Loucy (cell line): ENCODE data around the gene RGS19.

Experiments used
- H2AFZ ChIP-seq: fragments of 200-600 bp; sonication (generic); 2 replicates; pipeline ENCODE4 v1.6.0; 2016; ENCODE audit warnings: antibody characterized with exemption, mild to moderate bottlenecking, low read length, moderate library complexity
- H3F3A ChIP-seq: fragments of 200-600 bp; 2 replicates; pipeline ENCODE4 v1.6.0; 2016; ENCODE audit warnings: antibody characterized with exemption, low read depth, mild to moderate bottlenecking
- H3K27me3 ChIP-seq: fragments of 200-600 bp; sonication (generic); 2 replicates; pipeline ENCODE4 v1.6.1; 2014; ENCODE audit warnings: low read length, mild to moderate bottlenecking; ENCODE audit not compliant: insufficient read depth, poor library complexity, severe bottlenecking
- H3K36me3 ChIP-seq: fragments of 200-600 bp; sonication (generic); 2 replicates; pipeline ENCODE4 v1.6.1; 2016; ENCODE audit warnings: low read length; ENCODE audit not compliant: insufficient read depth
- H3K4me1 ChIP-seq: fragments of 200-600 bp; sonication (generic); 2 replicates; pipeline ENCODE4 v1.5.1; 2014; ENCODE audit warnings: low read length, mild to moderate bottlenecking; ENCODE audit not compliant: insufficient read depth, poor library complexity, severe bottlenecking
- H3K4me2 ChIP-seq: fragments of 200-600 bp; sonication (generic); 2 replicates; pipeline ENCODE4 v1.6.0; 2014; ENCODE audit warnings: antibody characterized with exemption, low read length, low read depth, mild to moderate bottlenecking; ENCODE audit not compliant: poor library complexity, severe bottlenecking
- H3K4me3 ChIP-seq: fragments of 200-600 bp; sonication (generic); 2 replicates; pipeline ENCODE4 v1.5.1; 2014; ENCODE audit warnings: low read length, mild to moderate bottlenecking, mixed read lengths; ENCODE audit not compliant: poor library complexity, severe bottlenecking
- H3K79me2 ChIP-seq: fragments of 200-600 bp; sonication (generic); 2 replicates; pipeline ENCODE4 v1.6.1; 2014; ENCODE audit warnings: low read length; ENCODE audit not compliant: insufficient read depth
- H3K9ac ChIP-seq: fragments of 200-600 bp; sonication (generic); 2 replicates; pipeline ENCODE4 v1.6.0; 2014; ENCODE audit warnings: mild to moderate bottlenecking, low read depth, low read length, moderate library complexity; ENCODE audit not compliant: poor library complexity, severe bottlenecking
- H3K9me2 ChIP-seq: fragments of 200-600 bp; sonication (generic); replicated peaks from 2 replicates; pipeline ENCODE4 v1.6.1; 2016; ENCODE audit warnings: low read depth, low read length, mixed read lengths
- H3K9me3 ChIP-seq: fragments of 200-600 bp; sonication (generic); 2 replicates; pipeline ENCODE4 v1.6.1; 2014; ENCODE audit warnings: mild to moderate bottlenecking, antibody characterized with exemption, low read length, low read depth; ENCODE audit not compliant: insufficient read depth
- H4K20me1 ChIP-seq: fragments of 200-600 bp; sonication (generic); 2 replicates; pipeline ENCODE4 v1.6.0; 2014; ENCODE audit warnings: antibody characterized with exemption, low read length, mild to moderate bottlenecking; ENCODE audit not compliant: insufficient read depth, poor library complexity, severe bottlenecking
- EZH2phosphoT487 ChIP-seq: fragments of 200-600 bp; IDR thresholded peaks from 2 replicates; pipeline ENCODE4 v1.6.1; 2018; ENCODE audit warnings: antibody characterized with exemption, mild to moderate bottlenecking, moderate library complexity, borderline replicate concordance
- TF ChIP-seq, protein P1 (sequence below): fragments of 200-600 bp; sonication (generic); conservative IDR thresholded peaks from 2 replicates; pipeline ENCODE4 v1.5.1; 2014; ENCODE audit warnings: mild to moderate bottlenecking, antibody characterized with exemption, low read length

The RGS19 gene

DNA sequence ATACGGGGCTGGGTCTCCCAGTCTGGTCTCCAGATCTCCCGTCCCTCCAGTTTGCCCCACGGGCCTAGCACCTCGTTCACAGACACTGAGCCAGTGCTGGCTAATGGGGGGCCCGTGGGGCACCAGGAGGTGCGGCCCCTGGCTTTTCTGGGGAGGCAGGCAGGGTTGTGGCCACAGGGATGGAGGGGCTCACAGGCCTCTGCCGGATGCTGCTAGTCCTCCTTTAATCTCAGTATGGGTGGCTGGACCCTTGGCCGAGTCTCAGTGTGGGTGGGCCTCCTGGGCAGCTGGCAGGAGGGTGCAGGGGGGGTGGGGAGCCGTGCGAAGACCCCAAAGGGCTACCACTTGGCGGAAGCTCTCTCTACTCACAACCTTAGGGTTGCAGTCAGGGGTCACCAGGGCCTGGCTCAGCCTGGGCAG, 28.3 kb downstream of the RGS19 start:
- Histone ChIP-seq H3K9me2 (no peaks in the 10 kb centered on the region), H3F3A (no peaks in the 10 kb centered on the region), H3K9me3 (no peaks in the 10 kb centered on the region), H4K20me1 (no peaks in the 10 kb centered on the region), H3K9ac (no peak overlapping the region), H3K4me2 (no peak overlapping the region), H3K4me1 (peaks cover 12% of the 10 kb centered on the region), H3K36me3 (no peaks in the 10 kb centered on the region), H3K79me2 (no peaks in the 10 kb centered on the region), H3K27me3 (no peaks in the 10 kb centered on the region), H3K4me3 (no peak overlapping the region), H2AFZ (no peak overlapping the region)
- TF ChIP-seq EZH2phosphoT487 = no peak

DNA sequence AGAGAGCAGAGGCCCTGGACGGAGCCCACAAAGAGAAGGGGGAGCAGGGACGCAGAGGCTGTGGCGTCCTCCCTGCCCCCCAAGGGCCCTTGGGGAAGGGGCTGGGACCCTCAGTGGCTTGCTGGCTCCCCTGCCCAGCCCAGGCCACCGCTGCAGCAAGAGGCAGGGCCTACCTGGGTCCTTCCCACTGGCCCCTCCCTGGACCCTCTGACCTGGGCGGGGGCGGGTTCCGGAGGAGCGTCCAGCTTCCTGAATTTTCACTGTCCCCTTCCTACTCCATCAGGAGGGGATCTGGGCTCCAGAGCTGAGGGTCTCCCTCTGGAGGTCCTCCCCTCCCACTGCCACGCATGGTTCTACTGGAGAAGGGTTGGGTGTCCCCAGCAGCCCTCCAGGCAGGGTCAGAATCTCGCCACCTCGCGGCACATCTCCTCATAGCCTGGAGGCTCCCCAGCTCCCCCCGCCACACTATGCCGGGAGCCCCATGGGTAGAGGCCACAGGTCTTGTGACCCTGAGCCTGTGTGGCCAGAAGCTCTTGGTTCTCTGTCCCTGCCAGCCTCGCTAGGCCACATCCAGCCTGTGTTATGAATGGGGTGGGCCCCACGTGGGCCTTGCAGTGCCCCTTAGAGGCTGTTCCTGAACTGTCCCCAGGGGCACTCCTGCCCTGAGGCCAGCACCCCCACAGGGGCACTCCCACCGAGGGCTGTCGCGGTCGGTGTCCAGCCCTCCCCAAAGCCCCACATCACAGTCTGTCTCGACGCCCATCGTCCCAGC, 28.9 kb downstream of the RGS19 start:
- no peak overlapping the region for H3K4me2 ChIP-seq
- H3K9me2 ChIP-seq = no peaks in the 10 kb centered on the region
- no peaks in the 10 kb centered on the region for H3K36me3 ChIP-seq
- H3K4me1 ChIP-seq = peaks cover 12% of the 10 kb centered on the region
- H4K20me1 ChIP-seq = no peaks in the 10 kb centered on the region
- H3K79me2 ChIP-seq = no peaks in the 10 kb centered on the region
- TF ChIP-seq, protein P1, sequence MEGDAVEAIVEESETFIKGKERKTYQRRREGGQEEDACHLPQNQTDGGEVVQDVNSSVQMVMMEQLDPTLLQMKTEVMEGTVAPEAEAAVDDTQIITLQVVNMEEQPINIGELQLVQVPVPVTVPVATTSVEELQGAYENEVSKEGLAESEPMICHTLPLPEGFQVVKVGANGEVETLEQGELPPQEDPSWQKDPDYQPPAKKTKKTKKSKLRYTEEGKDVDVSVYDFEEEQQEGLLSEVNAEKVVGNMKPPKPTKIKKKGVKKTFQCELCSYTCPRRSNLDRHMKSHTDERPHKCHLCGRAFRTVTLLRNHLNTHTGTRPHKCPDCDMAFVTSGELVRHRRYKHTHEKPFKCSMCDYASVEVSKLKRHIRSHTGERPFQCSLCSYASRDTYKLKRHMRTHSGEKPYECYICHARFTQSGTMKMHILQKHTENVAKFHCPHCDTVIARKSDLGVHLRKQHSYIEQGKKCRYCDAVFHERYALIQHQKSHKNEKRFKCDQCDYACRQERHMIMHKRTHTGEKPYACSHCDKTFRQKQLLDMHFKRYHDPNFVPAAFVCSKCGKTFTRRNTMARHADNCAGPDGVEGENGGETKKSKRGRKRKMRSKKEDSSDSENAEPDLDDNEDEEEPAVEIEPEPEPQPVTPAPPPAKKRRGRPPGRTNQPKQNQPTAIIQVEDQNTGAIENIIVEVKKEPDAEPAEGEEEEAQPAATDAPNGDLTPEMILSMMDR = no peak
- TF ChIP-seq EZH2phosphoT487 = no peak
- H3K27me3 ChIP-seq = no peaks in the 10 kb centered on the region
- H3K9me3 ChIP-seq = no peaks in the 10 kb centered on the region
- no peak overlapping the region for H3K9ac ChIP-seq
- H3K4me3 ChIP-seq = no peak overlapping the region
- no peak overlapping the region for H2AFZ ChIP-seq
- H3F3A ChIP-seq = no peaks in the 10 kb centered on the region

DNA sequence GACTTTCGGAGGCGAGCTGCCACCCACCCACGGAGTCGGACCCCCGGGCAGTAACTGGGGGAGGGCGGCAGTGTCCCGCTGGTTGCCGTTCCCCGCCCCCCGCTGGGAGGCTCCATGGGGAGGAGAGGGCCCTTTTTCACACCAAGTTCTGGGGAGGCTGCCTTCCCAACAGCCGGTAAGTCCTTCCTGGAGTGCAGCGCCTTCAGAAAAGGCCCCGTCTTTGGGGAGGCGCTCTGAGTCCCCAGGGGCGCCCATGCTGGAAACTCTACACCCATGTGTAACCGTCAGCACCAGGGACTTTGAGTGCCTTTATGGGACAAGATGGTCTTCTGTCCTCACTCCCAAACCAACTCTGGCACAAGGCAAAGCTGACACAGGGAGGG, 29.4 kb downstream of the RGS19 start:
- TF ChIP-seq, protein P1 = no peak
- no peak for TF ChIP-seq EZH2phosphoT487
- Histone ChIP-seq H3K4me1 (peaks cover 12% of the 10 kb centered on the region), H2AFZ (no peak overlapping the region), H3K9ac (no peak overlapping the region), H3K9me3 (no peaks in the 10 kb centered on the region), H3K9me2 (no peaks in the 10 kb centered on the region), H3F3A (no peaks in the 10 kb centered on the region), H3K4me2 (no peak overlapping the region), H3K36me3 (no peaks in the 10 kb centered on the region), H4K20me1 (no peaks in the 10 kb centered on the region), H3K4me3 (no peak overlapping the region), H3K79me2 (no peaks in the 10 kb centered on the region), H3K27me3 (no peaks in the 10 kb centered on the region)
